Tibial nerve (tissue), 4 donors: ENCODE measurements around the gene SAMD13.

Source experiments
- EP300 ChIP-seq, 2 donors: sonication (generic); formaldehyde crosslinking; IDR thresholded peaks; one replicate each; pipeline ENCODE4 v1.6.1; 2017; ENCODE audit warnings: antibody characterized with exemption in 2 of 2, mild to moderate bottlenecking in 1 of 2
- POLR2A ChIP-seq, 2 donors: fragments of 450-650 bp; IDR thresholded peaks; one replicate each; pipeline ENCODE4 v1.6.1; 2017; ENCODE audit warnings: antibody characterized with exemption in 2 of 2, mild to moderate bottlenecking in 2 of 2, moderate library complexity in 2 of 2
- TF ChIP-seq, protein P1 (sequence below), 5 experiments: fragments of 200-600 bp in 3 of 5; fragments of 450-650 bp in 2 of 5; sonication (generic) in 3 of 5; IDR thresholded peaks; one replicate each; pipeline ENCODE4 v1.5.1; 2016 to 2019; ENCODE audit warnings: antibody characterized with exemption in 5 of 5, mild to moderate bottlenecking in 3 of 5, moderate library complexity in 2 of 5

DNA sequence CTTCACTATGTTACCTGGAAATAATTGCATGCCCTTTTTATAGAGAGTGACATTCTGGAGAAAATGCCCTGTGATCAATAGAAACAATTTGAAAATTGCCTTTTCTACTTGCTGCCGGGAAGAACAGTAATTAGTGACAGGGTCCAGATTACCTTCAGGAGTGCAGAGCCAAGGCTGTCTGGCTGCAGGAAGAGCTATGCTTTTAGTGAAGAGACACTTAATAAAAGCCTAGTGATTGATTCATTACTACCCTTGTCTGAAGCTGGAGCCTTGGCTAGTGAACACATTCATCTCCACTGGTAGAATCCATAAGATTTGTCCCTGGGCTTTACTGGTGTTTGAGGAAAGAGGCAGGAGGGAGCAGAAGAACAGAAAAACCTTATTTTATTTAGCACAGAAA is 83.8 kb downstream of the SAMD13 start:
- TF ChIP-seq, protein P1, sequence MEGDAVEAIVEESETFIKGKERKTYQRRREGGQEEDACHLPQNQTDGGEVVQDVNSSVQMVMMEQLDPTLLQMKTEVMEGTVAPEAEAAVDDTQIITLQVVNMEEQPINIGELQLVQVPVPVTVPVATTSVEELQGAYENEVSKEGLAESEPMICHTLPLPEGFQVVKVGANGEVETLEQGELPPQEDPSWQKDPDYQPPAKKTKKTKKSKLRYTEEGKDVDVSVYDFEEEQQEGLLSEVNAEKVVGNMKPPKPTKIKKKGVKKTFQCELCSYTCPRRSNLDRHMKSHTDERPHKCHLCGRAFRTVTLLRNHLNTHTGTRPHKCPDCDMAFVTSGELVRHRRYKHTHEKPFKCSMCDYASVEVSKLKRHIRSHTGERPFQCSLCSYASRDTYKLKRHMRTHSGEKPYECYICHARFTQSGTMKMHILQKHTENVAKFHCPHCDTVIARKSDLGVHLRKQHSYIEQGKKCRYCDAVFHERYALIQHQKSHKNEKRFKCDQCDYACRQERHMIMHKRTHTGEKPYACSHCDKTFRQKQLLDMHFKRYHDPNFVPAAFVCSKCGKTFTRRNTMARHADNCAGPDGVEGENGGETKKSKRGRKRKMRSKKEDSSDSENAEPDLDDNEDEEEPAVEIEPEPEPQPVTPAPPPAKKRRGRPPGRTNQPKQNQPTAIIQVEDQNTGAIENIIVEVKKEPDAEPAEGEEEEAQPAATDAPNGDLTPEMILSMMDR (IDR thresholded peaks at IDR 0.05), result no peak
- TF ChIP-seq POLR2A (IDR thresholded peaks at IDR 0.05) (no peak), EP300 (IDR thresholded peaks at IDR 0.05) (no peak)
